Hematopoietic multipotent progenitor cell (in vitro differentiated cells): ENCODE data around the gene SYNDIG1. TPM values are rescaled to one million over a fixed set of nuclear protein-coding genes. Genes with fewer than 3 reads are reported as not detected.

Source experiments
- DNase-seq, 3 donors: peaks; one replicate each; pipeline ENCODE4 v3.0.0-alpha.2; 2011 to 2015; ENCODE audit warnings: low read depth in 2 of 3, low spot score in 2 of 3
- total RNA-seq: library from RNA; depleted of rRNA; stranded (reverse); fragments of >200 nt; gene quantifications from one replicate; pipeline ENCODE4 v1.2.3, GENCODE V29; 2012

Gene SYNDIG1
- total RNA-seq, 1 donor: under 0.01 TPM

- no peak for DNase-seq
These were observed 198.4 kb downstream of the SYNDIG1 start for GRCh38 chr20:24667689-24668383.

GRCh38 chr20:24668384-24668702 lies 198.9 kb downstream of the SYNDIG1 start:
- no peak for DNase-seq

- no peak for DNase-seq
These were observed 199.4 kb downstream of the SYNDIG1 start for GRCh38 chr20:24668791-24669190.

- no peak for DNase-seq
These were observed 200.3 kb downstream of the SYNDIG1 start for GRCh38 chr20:24669701-24670100.

- DNase-seq: no peak
These were observed 201.0 kb downstream of the SYNDIG1 start for GRCh38 chr20:24670341-24670872.

- DNase-seq: no peak
These were observed 201.6 kb downstream of the SYNDIG1 start for GRCh38 chr20:24670981-24671380.

- no peak for DNase-seq
These were observed 202.9 kb downstream of the SYNDIG1 start for GRCh38 chr20:24672181-24672880.

GRCh38 chr20:24672886-24673677 lies 203.7 kb downstream of the SYNDIG1 start:
- DNase-seq: no peak

- no peak for DNase-seq
These were observed 204.5 kb downstream of the SYNDIG1 start for GRCh38 chr20:24673678-24674570.

- DNase-seq: no peak
These were observed 205.6 kb downstream of the SYNDIG1 start for GRCh38 chr20:24674921-24675605.

- DNase-seq: no peak
These were observed 206.4 kb downstream of the SYNDIG1 start for GRCh38 chr20:24675651-24676352.

GRCh38 chr20:24676353-24676977 lies 207.0 kb downstream of the SYNDIG1 start:
- no peak for DNase-seq

- no peak for DNase-seq
These were observed 207.5 kb downstream of the SYNDIG1 start for GRCh38 chr20:24676978-24677370.

GRCh38 chr20:24677626-24678315 lies 208.3 kb downstream of the SYNDIG1 start:
- no peak for DNase-seq

GRCh38 chr20:24678351-24679106 lies 209.1 kb downstream of the SYNDIG1 start:
- no peak for DNase-seq

- DNase-seq: no peak
These were observed 210.1 kb downstream of the SYNDIG1 start for GRCh38 chr20:24679448-24680047.
